HG03558 (cell line): Measurements from ENCODE around the gene CHI3L1.

Experiments used
- ATAC-seq: cut with Tn5 transposase; IDR thresholded peaks from one replicate; pipeline ENCODE4 v1.9.1; 2021; ENCODE audit warnings: moderate number of reproducible peaks; ENCODE audit not compliant: unreplicated experiment; ENCODE audit errors: extremely low read depth

Gene CHI3L1

DNA sequence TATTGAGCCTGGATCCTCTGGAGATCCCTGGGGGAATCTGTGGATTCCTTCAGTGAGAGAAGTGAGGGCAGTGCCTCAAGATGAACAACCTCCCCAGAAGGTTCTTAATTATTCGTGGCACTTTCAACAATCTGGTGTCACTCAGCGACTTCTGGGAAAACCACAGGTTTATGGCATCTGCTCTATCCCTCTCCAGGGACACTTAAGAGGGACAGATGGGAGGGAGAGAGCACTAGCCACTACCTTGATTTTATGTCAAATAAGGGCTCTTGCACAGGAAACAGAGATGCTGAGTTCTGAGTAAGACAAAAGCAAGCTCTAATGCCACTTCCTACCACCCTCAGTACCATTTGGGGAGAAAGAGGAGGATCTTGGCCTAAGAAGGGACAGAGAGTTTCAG is 21.2 kb upstream of the CHI3L1 start:
- ATAC-seq, result no peak

DNA sequence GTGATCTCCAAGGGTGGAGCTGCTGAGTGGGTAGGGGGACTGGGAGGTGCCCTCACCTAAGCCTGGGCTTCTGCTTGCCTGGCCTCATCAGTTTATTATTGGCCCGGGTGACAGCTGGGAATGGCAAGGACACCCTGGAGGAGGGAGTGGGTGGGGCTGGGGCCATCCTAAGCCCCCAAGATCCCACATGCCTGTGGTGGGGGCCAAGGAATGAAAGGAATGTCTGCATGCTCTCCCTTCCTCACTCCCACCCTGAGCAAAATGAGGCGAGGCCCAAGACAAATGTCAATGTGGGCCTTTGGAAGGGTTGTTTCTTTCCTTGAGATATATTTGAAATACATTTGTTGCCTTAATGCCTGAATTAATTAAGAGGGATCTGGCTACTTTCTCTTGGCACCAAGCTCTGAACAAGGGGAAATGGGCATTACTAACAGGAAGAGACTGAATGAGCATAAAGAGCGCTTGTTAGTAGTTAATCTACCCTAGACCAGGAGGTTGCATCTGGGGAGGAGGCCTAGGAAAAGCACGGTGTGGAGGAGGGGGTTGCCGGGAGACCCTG is 19.7 kb upstream of the CHI3L1 start:
- ATAC-seq, result no peak

DNA sequence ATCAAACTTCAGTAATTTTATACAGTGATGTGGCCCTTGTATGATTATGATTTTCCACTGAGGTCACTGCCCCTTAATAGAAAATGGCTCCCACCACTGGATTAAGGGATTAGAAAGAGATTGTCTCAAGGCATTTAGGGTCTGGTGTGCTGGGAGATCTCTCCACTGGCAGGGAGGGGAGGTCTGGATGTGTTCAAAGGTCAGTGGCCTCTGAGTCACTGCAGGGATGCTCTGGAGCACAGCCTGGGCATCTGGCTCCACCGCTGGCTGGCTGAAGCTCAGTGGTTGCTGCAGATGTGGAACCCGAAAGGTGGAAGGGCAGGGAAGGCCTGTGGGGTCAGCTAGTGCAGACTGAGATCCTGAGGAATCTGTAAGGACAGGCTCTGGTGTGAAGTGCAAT is 18.3 kb upstream of the CHI3L1 start:
- no peak for ATAC-seq

DNA sequence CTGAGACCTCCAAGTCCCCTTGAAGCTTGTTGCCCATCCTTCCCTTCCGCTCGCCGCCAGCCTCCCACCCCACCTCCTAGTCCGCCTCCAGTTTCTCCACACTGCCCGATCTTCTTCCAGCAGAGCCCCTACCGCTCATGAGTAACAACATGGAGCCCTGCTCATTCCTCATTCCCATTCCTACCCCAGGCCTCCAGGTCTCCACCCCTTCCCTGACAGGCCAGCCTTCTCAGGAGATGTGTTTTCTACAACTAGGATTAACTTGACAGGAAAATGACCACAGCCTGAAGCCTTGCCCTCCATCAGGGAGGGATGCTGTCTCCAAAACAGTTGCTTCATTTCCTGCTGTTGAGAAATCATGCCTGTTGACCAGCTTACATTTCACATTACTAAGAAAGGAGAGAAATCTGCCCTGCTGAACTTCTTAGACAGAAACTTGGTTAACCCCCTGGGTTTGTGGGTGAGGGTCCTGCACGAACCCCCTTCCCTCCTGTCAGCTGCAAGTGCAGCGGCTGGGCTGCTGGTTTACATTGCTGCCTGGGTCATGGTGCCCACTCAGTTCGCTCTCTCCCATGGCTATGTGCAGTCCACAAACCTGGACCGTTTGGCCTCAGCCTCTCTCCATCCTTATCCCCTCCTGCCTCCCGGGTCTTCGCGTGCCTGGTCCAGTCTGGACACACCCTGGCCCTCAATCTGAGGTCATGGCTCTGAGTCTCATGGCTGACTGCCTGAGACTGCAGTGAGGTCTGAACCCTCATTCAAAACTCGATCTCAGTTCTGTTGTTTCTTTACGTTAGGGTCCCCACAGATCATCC is 16.1 kb upstream of the CHI3L1 start:
- no peak for ATAC-seq

DNA sequence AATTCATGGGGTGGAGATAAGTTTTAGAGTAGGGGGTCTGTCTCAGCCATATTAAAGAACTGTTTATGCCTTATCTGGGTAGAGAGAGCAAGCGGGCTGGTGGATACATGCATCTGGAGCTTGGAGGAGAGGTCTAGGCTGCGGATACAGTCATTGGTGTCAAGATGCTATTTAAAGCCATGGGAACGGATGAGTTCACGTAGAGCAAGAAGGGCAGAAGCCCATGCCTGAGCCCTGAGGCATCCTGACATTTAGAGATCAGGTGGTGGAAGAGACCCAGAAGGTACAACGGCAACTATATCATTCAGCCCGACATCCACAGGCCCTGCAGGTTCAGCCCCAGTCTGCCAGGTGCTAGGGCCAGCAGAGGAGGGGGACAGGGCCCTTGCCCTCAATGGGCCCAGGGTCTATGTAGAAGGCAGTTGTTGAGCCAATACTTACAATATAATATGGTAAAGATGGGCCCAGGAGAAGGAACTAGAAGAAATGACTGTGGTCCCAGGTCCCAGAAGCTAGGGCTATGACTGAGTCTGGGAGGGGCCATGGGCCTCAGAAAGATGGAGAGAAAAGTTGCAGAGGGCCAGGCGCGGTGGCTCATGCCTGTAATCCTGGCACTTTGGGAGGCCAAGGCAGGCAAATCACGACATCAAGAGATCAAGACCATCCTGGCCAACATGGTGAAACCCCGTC is 15.2 kb upstream of the CHI3L1 start:
- ATAC-seq, result no peak

DNA sequence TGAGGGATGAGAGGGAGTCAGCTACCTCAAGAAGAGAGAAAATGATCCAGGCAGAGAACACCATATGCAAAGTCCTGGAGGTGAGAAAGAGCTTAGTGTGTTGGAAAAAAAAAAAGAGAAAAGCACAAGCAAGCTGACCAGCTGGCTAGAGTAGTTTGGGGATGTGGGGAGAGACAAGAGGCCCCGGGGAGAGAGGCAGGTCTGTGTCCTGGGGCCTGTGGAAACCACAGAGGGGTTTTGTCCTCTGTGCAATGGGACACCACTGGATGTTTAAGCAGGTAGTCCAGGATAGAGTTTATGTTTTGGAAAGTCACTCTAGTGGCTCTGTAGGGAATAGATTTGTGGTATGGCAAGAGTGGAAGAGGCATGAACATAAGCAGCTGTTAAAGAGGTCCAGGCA is 14.4 kb upstream of the CHI3L1 start:
- no peak for ATAC-seq

DNA sequence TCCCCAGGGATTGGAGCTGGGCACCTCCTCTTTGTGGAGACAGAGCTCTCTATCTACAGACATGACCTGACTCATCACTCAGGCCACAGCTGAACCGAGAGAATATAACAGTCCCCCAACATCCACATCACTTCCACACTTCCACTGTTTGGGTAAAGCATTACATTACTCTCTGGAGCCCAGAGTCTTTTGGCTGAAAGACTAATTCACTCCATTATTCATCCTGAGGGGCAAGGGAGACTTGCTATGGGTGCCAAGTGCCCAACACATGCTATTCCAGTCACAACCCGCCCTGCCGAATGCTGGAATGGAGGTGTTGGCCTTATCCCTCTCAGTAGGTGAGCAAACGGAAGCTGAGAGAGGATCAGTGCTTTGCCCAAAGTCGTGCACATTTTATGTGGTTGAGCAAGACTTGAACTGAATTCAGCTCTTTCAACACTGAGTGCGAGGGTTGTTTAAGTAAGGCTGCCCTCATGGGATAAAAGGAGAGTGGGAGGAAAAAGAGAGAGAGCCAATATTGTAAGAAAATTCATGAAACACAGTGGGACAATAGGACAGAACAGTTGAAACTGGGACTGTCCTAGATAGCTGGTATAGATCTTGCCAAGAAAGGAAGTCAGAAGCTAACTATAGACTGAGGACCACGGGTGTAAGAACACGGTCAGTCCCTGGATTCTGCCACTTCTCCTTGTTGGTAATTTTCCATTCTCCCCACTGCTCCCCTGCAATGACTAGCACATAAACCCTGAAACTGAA is 13.5 kb upstream of the CHI3L1 start:
- ATAC-seq, result no peak

GRCh38 chr1:203199481-203199815 is 12.9 kb upstream of the CHI3L1 start:
- no peak for ATAC-seq

- no peak for ATAC-seq
Measured at GRCh38 chr1:203199002-203199401, 12.5 kb upstream of the CHI3L1 start.

DNA sequence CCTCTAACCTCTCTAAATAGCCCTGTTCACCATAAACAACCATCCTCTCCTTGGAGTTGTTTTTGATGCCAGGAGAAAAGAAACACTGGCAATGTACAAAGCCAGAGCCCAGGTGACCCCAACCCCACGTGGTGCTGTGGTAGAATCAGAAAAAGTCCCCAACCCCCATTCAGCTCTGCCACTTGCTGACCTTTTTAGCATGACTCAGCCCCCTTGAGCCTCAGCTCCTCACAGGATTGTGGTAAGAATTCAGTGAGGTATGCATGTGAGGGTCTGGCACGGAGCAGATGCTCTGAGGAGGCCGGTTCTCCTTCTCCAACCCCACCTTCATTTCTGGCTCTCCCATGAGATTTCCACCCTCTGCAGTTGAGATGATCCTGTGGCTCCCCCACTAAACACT is 11.1 kb upstream of the CHI3L1 start:
- ATAC-seq, result no peak

GRCh38 chr1:203196371-203196770 is 9.9 kb upstream of the CHI3L1 start:
- ATAC-seq, result no peak

DNA sequence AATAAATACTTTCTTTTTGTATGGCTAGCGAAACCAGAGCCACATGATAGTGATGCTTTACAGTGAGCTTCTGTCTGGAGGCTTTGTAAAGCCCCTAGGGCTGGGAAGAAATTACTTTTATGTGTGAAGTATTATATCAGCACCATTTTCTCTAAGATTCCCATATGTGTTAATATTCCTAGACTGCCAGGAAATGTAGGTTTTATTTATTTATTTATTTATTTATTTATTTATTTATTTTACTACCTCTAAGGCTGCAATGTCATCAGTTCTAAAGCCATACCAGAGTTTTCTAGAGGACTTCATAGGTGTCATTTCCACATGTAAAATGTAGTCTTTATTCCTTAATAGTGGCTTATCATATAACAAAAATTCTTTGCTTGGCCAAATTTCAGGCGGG is 4.4 kb upstream of the CHI3L1 start:
- no peak for ATAC-seq

- ATAC-seq, result no peak
Measured at GRCh38 chr1:203189951-203190352, 3.4 kb upstream of the CHI3L1 start.

DNA sequence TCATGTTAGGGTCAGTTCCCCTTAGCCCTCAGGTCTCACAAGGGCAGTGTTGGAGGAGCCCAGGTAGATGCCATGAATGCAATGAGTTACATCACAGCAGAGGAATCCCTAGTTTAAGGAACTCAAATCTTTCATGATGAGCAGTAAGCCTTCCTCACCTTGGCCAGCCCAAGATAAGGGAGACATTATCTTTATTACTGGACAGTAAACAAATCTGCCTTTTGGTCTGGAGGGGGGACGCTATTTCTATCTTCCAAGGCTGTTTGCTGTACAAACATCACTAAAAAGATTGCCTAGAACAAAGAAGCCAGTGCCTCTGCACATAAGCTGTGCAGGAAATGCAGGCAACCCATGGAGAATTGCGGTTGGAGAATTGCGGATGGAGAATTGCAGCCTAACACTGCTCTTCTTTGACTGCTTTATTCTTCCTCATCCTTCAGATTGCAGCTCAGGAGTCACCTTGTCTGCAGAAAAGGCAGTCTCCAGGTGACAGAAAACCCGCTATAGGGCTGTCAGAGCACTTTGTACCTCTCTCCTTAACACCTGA is 2.3 kb upstream of the CHI3L1 start:
- ATAC-seq, result no peak

DNA sequence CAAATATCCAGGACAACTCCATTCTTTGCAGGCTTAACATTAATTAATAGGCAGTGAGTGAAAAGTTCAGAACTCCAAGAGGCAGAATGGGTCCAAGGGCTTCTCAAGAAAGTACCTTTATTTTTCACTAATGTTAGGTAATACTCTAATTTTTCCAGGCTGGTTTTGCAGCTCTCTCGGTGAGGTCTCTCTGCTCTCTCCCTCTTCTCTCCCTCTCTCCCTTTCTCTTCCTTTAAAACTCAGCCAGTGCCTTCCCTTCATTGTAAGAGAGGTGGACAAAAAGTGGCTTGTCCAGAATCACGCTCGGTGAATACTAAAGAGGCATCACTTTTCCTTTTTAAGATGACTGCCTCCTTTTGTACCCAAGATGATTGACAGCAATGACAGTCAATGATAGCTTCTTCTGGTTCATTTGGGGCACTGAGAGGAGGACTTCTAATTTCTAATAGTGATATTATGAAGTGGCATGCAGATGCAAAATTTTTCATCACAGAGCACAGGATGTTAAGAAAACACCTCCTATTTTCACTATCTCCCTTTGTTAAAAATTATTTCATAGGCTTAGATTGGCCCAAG is 1.3 kb upstream of the CHI3L1 start:
- ATAC-seq, result no peak

- ATAC-seq, result no peak
Measured at GRCh38 chr1:203187304-203187685, 791 bp upstream of the CHI3L1 start.

- ATAC-seq, result no peak
Measured at GRCh38 chr1:203186091-203186445, 436 bp downstream of the CHI3L1 start.

- ATAC-seq, result no peak
Measured at GRCh38 chr1:203185585-203185984, 919 bp downstream of the CHI3L1 start.

DNA sequence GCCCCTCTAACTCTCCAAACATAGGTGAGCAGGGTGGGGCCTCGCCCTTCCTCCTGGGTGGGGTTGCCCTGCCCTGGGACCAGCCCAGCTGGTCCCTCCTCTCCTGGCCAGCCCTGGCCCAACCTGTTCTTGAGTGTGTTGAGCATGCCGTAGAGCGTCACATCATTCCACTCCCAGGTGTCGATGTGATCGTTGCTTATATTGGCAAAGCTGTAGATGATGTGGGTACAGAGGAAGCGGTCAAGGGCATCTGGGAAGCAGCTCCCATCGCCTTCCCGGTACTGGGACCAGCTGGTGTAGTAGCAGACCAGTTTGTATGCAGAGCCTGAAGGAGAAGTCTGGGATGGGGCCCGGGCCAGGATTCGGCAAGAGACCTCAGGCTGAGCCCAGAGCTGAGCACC is 1.4 kb downstream of the CHI3L1 start:
- ATAC-seq, result no peak

GRCh38 chr1:203184467-203184866 is 2.0 kb downstream of the CHI3L1 start:
- ATAC-seq, result no peak

- no peak for ATAC-seq
Measured at GRCh38 chr1:203183828-203184227, 2.7 kb downstream of the CHI3L1 start.
